Measurements from ENCODE around the gene LUC7L.
"Not testable (repeated sequence)": the region's sequence is repeated elsewhere in the genome, so short reads cannot be mapped to it uniquely, and the experiment has no call there.

Gene LUC7L

DNA sequence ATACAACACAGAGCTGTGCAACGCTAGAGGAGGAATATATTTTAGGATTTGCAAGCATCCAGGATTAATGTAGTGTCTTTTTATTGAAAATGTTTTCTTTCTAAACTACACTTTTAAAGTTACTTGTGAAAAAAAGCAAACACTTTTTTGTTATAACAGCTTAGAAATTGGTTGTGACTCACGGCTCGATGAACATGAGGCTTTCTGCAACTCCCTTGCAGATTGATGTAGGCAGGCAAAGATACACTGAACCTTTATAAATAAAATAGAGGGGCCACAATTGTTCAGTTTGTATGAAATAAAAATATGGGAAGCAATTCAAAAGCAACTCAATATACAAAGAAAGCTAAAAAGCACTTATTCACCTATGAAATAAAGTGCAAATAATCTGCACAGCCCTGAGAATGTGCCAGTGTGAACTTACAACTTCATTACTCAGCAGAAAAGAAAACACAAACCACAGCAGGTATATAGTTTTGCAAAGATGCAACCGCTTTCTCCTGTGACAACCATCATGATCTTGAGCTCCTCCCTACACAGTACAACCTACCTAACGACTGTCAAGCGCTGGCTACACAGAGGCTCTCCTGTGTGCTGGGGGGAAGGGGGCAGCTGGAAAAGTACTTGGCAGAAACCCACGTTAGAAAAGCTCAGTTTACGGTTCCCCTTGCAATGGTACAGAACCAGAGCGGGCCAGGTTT is 948 bp downstream of the LUC7L start:
- no peak for DNase-seq

DNA sequence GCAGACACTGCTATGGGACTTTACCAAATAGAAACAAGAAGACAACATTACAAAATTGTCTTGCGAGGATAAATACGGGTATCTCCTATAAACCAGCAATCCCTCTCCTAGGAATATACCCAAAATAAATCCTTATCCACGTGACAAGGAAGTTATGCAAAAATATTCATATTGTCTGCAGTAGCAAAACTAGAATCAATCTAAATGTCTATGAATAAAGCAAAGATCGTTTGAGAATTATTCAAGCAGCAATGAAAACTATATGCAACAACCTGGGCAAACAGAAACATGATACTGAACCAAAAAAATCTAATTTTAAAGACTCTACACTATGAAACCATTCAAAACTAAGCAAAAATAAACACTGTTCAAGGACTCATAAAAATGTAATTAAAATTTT is 9.2 kb downstream of the LUC7L start:
- no peak for DNase-seq

DNA sequence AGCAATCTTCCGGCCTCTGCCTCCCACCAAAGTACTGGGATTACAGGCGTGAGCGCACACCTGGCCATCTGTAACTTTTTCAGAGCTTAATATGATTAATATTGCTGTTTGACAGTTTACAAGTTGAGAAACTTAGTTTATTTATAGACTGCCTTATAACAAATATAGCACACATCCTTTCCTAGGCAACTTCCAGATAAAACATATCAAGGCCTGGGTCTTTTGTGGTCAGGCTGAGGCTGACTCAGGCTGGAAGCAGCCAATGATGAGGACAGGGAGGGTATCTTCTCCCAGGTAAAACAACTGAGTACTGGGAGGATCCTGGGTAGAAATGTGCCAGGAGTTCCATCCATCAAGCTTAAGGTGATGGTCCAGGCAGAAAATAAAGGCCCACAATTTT is 16.2 kb downstream of the LUC7L start:
- DNase-seq = no peak

DNA sequence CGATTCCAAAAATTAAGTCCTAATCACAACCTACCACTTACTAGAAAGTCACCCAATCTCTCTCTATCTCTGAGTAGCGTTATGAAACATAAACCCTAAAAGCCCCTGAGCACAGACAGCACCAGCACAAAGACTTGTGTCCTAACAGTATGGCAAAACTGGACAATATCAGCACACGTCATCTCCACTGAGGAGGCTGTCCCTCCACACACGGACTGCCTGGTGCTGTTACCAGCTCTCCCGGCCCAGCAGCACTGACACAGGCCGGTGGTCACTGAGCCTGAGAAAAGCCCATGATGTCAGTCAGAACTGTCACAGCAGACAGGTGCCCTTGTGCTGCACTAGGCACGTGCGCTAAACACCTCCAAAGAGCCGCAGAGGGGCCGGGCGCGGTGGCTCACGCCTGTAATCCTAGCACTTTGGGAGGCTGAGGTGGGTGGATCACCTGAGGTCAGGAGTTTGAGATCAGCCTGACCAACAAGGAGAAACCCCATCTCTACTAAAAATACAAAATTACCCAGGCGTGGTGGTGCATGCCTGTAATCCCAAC is 17.5 kb downstream of the LUC7L start:
- not testable (repeated sequence) for DNase-seq

DNA sequence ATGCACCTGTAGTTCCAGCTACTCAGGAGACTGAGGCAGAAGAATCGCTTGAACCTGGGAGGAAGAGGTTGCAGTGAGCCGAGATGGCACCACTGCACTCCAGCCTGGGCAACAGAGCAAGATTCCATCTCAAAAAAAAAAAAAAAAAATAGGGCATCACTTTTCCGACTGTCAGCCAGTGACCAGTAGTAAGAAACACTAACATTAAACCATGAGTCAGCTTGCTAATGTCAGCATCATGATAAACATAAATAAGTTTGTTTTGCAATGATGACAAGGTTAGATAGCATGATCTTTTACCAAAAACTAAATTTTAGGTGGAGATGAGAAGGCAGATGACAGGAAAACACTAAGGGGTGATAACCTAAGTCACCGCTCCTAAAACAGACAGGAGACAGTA is 19.9 kb downstream of the LUC7L start:
- not testable (repeated sequence) for DNase-seq

DNA sequence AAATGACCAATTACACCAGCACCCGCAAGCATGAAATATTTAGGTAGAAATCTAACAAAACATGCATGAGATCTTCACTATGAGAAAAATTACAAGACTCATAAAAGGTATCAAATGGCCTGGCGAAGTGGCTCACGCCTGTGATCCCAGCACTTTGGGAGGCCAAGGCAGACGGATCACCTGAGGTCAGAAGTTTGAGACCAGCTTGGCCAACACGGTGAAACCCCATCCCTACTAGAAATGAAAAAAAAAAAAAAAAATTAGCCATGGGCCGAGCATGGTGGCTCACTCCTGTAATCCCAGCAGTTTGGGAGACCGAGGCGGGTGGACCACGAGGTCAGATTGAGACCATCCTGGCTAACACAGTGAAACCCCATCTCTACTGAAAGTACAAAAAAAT is 25.2 kb downstream of the LUC7L start:
- not testable (repeated sequence) for DNase-seq

DNA sequence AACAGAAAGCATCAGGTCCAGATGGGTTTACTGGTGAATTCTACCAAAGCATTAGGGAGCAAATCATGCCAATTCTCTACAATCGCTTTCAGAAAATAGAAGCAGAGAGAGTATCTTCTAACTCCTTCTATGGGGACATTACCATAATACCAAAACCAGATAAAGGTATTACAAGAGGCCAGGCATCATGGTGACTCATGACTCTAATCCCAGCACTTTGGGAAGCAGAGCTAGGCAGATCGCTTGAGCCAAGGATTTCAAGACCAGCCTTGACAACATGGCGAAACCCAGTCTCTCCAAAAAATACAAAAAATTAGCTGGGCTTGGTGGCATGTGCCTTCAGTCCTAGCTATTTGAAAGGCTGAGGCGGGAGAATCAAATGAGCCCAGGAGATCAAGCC is 26.0 kb downstream of the LUC7L start:
- DNase-seq = no peak

DNA sequence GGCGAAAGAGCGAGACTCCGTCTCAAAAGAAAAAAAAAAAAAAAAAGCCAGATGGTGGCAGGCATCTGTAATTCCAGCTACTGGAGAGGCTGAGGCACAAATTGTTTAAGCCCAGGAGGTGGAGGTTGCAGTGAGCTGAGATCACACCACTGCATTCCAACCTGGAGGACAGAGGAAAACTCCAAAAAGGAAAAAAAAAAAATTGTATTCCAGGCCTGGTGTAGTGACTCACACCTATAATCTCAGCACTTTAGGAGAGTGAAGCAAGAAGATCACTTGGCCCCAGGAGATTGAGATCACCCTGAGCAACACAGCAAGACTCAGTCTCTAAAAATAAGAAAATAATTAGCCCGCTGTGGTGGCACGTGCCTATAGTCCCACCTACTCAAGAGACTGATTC is 28.9 kb downstream of the LUC7L start:
- no peak for DNase-seq

DNA sequence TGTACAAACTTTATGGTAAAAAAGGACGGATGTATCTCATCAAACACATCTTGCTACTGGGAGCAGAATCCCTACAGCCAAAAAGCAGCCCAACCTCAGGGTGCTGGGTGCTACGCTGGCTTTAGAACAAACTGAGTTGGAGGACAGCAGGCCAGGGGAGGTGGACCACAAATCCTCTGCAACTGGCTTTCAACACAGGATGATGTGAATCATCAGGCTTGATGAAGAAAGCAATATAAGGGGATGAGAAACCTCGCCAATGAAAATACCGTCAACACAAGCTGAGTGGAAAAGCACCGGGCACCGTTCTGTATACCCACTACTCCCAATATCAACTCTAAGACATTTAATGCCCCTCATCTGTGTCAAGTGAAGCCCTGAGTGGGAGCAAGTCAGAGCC is 34.7 kb downstream of the LUC7L start:
- DNase-seq = no peak

DNA sequence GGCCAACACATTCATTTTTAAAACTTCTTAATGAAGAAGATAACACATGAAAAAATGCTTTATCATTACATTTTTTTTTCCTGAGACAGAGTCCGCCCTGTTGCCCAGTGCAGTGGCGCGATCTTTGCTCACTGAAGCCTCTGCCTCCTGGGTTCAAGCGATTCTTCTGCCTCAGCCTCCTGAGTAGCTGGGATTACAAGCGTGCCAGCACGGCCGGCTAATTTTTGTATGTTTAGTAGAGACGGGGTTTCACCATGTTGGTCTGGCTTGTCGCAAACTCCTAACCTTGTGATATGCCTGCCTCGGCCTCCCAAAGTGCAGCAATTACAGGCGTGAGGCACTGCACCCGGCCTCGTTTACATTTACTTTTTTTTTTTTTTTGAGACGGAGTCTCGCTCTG is 35.8 kb downstream of the LUC7L start:
- DNase-seq = no peak

DNA sequence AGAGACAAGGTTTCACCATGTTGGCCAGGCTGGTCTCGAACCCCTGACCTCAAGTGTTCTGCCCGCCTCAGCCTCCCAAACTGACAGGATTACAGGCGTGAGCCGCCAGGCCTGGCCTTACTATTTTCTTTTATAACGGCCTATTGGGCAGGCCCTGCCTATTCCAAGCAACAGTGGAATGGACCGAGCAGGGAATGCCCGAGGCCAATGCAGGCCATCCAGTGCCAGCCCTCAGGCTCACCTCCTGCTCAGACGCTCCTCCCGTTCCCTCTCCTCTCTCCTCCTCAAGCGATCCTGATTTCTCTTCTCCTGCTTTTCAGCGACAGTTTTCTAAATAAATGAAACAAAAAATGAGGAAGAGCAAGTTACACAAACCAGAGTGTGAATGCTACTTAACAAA is 36.6 kb downstream of the LUC7L start:
- DNase-seq = no peak

DNA sequence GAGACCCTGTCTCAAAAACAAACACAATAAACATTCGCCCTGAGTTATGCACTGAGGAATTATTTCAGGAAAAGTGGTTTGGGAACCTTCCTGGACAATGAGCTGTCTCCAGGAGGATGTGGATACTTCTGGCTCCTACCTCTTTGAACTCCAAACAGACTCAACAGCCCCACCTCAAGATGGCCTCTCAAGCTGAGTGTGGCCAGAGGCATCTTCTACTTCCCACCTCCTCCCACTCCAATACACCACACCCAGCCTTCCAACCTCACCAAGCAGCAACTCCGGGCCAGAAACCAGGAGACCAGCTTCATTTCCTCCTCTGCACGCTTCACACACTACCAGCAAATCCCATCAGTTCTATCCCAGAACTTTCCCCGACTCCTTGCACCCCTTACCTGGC is 37.4 kb downstream of the LUC7L start:
- no peak for DNase-seq

DNA sequence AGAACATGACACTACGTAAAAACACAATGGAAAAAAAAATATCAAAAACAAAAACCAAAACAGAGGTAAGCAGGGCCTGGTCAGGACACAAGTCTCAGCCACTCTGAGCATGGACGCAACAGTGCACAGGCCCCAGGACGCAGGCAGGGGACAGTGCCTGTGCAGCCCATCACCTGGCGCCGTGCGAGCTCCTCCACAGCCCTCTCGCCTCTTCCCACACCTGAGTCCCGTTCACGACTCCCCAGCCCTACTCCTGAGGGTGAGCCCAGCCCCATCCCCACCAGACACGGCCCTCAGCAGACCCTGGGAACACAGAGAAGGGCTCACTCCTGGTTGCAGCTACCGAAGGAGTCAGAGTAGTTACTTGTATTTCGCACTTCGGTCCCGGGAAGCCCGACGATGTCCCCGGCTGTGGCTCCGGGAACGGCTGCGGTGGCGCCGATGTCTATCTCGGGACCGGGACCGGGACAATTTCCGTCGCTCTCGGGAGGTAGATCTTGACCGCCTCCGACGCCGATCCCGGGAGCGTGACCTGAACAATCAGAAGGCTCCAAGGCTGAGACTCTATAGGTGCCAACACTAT is 39.6 kb downstream of the LUC7L start:
- no peak for DNase-seq

DNA sequence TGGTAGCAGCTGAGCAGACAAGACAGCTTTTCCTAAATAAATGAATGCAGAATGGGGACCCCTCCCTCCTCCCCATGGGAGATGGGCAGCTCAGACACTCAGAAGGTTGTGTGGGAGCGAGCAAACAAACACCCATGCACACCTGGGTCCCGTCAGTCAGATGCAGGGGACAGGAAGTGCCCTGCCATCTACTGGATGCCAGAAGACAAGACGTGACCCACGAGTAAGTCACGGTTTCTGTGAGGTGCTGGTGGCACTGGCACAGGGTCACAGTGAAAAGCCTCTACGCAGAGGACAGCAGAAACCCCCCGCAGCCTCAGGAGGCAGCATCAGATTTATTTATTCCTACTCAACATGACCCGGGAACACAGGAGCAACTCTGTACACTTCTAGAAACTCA is 40.6 kb downstream of the LUC7L start:
- DNase-seq = no peak

DNA sequence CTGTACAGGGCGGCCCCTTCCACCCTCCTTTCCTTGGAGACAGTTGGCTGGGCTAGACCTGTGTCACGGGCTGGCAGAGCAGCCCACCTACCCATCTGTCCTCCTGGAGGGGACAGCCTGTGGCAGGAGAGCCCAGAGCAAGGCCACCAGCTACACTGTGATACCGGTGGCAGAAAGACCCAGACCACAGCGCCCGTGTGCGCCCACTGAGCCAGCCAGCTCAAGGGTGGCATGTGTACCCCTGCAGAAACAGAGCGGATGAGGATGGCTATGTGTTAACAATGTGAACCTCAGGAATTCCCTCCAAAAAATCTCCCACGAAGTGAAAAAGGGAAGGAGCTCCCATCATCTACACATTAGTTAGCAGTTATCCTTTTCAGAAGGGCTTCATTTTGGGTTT is 41.9 kb downstream of the LUC7L start:
- DNase-seq = no peak

DNA sequence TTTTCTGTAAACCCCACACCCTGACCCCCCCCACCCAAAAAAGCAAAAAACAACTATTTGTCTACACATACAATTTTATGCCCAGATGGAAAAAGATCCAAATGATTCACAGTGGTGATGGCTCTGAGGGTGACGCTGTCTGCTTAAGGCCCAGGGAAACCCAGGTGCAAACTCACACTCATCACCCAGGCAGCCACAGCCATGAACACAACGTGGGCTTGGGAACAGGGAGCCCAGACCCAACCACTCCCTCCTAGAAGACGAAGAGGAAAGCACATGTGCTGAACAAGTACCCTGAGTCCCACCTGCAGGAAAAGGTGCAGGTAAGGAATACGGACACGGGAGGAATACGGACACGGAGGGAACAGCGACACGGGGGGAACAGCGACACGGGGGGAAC is 43.6 kb downstream of the LUC7L start:
- DNase-seq = no peak

DNA sequence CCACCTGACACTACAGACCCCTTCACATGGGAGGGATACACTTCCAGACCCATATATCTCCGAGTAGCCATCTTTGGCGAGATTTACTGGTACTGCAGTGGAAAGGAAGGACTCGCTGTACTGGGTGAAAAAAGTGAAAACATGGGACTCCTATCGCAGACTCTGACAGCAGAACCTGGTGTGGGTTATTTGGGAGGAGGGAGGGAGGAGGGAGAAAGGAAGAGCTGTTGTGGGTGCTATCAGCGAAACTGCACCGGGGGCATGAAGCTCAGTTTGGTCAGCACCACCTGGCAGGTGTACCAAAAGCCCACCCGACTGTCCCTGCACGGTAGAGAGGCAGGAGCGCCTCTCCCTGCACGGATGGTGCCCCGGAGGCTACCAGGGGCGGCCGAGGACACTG is 44.0 kb downstream of the LUC7L start:
- no peak for DNase-seq

DNA sequence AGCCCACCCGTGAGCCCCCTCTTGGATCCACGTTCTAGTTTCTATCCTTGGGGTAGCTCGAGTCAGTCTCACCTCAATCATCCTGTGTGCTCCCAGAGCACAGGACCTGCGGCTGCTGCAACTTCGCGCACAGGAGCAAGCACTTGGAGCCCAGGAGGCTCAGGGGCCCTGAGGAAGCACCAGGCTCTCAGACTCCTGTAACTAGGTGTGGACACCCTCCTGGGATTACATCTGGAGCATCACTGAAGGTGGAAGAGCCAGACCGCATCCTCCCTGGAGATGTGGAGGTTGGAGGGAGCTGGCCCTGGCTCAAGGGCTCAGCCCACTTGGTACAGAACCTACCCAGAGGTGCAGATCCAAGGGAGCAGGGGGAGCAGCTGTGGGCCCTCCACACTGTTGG is 46.2 kb downstream of the LUC7L start:
- no peak for DNase-seq

DNA sequence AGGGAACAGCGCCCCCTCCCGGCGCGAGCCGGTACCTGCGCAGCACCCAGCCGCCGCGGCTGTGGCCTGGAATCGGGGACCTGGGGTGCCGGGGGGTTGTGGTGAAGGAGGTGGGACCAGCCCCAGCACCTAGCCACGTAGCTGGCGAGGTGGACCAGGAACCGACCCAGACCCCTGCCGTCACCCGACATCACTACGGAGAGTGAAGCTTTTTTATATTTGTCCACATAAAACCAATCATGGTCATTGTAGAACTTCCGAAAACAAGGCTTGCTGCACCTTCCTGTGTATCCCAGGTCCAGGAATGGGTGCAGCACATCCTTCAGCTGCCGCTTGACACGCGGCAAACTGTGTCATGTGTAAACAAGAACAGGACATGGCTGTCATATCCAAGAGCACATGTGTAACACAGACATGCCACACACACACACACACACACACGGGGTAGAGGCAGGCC is 47.7 kb downstream of the LUC7L start:
- no peak for DNase-seq

DNA sequence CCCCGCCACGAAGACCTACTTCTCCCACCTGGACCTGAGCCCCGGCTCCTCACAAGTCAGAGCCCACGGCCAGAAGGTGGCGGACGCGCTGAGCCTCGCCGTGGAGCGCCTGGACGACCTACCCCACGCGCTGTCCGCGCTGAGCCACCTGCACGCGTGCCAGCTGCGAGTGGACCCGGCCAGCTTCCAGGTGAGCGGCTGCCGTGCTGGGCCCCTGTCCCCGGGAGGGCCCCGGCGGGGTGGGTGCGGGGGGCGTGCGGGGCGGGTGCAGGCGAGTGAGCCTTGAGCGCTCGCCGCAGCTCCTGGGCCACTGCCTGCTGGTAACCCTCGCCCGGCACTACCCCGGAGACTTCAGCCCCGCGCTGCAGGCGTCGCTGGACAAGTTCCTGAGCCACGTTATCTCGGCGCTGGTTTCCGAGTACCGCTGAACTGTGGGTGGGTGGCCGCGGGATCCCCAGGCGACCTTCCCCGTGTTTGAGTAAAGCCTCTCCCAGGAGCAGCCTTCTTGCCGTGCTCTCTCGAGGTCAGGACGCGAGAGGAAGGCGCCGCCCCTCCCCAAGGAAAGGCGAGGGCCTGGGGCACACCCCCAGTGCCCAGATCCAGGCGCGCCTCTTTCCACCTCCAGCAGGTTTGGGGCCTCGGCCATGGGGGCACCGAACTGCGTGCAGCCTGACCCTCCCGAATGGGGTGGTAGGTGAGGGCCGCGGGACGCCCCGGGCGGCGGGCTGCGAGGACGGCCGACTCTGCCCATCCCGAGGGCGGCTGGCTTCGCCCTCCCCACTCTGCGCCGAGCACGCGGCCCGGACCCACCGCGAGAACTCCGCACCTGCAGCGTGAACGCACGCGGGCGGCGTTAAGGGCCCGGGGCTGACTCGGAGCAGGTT is 48.3 kb downstream of the LUC7L start:
- peak; percentile 73 for DNase-seq

DNA sequence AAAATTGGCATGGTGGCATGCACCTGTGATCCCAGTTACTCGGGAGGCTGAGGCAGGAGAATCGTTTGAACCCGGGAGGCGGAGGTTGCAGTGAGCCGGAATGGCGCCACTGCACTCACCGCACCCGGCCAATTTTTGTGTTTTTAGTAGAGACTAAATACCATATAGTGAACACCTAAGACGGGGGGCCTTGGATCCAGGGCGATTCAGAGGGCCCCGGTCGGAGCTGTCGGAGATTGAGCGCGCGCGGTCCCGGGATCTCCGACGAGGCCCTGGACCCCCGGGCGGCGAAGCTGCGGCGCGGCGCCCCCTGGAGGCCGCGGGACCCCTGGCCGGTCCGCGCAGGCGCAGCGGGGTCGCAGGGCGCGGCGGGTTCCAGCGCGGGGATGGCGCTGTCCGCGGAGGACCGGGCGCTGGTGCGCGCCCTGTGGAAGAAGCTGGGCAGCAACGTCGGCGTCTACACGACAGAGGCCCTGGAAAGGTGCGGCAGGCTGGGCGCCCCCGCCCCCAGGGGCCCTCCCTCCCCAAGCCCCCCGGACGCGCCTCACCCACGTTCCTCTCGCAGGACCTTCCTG is 49.1 kb downstream of the LUC7L start, which contains the start of gene HBQ1:
TSS of gene HBQ1 (plus strand) at position 359 of the 575 bp plus-strand sequence. CDS start at position 387, 28 bp downstream.
- DNase-seq = no peak

DNA sequence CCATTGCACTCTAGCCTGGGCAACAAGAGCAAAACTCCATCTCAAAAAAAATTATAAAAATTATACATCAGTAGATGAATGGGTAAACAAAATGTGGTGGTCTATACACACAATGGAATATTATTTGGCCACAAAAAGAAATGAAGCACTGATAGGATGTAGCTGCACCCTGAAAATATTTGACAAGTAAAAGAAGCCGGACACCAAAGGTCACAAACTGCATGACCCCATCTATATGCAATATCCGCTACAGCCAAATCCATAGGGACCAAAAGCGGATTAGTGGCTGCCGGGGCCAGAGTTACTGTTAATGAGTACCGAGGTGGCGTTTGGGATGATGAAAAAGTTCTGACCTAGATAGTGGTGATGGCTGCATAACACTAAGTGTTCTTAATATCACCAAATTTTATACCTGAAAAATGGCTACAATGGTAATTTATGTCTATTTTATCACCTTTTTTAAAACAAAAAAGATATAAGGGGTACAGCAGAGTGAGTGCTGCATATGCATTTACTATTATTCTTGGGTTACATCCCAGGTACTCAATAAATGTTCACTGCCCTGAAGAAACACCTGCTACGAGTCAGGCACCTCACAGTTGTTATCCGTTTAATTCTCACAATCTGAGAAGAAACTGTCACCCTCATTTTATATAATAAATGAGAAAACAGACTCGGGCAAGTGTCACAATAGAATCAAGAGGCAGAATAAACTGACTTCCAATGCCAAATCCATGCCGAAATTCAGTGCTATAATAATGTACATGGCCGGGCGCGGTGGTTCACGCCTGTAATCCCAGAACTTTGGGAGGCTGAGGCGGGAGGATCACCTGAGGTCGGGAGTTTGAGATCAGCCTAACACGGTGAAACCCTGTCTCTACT is 49.8 kb downstream of the LUC7L start:
- no peak for DNase-seq

All from stimulated activated naive CD4-positive, alpha-beta T cell treated with Interleukin-2 at 50 U/mL for 16 hours (primary cell).